Measurements from ENCODE around the gene PFDN5.
A peak's percentile ranks its signal among the peaks of the same experiment; 100 is the strongest.

GRCh38 chr12:53299454-53300180 is 4.3 kb downstream of the PFDN5 start, which contains the start of gene MYG1:
- TF ChIP-seq CTCF (IDR thresholded peaks at IDR 0.05; ENCODE audit: borderline replicate concordance, extremely low read depth, low read length, poor library complexity, severe bottlenecking): peak; percentile 37
- TF ChIP-seq EZH2 (IDR thresholded peaks at IDR 0.05; ENCODE audit: borderline replicate concordance, low read depth, low read length, severe bottlenecking): no peak

Measured in DND-41 (cell line).